ENCODE measurements around the gene NEUROG2.

GRCh38 chr4:112502871-112503270, 13.1 kb downstream of the NEUROG2 start:
- TF ChIP-seq CTCF (IDR thresholded peaks at IDR 0.05) (no peak), POLR2A (IDR thresholded peaks at IDR 0.05) (no peak)
